DMS79 treated with DMSO at 0.1 percent for 48 hours (cell line): ENCODE measurements around the gene KDM3B.
A peak's percentile ranks its signal among the peaks of the same experiment; 100 is the strongest.

Source experiments
- DNase-seq: peaks from one replicate; lab custom pipeline; 2025; lab: John Stamatoyannopoulos, UW

Gene KDM3B

DNA sequence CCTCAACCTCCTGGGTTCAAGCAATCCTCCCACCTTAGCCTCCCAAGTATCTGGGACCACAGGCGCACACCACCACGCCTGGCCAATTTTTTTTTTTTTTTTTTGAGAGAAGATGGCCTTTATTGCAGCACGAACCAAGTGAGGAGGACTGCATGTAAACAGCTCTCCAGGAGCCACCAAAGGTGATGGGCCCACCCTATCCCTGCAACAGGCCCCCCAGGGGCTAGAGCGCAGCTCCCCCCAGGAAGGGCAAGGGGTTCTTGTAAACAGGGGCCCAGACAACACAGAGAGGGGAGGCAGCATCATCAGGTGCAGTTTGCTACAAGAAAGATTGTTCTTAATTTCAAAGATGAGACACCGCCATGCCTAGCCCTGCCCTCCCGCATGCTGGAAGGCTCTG, 100.2 kb downstream of the KDM3B start:
- DNase-seq: no peak

DNA sequence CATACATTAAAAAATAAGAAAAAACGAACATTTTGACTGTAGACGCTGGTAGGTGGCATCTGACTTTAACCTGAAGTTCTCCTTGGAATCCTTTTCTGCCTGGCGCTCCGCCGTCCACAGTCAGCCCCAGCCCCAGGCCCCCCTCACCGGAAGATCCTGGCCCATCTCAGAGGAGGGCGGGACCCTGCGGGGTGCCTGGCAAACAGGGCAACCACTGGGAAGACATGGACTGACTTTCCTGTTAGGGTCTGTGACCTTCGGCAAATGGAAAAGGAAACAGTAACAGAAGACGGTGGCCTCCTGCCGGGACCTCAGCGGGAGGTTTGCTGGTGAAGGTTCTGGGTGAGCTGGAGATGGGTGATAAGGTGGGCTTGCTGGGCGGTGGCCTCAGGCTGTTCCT, 101.1 kb downstream of the KDM3B start:
- no peak for DNase-seq

DNA sequence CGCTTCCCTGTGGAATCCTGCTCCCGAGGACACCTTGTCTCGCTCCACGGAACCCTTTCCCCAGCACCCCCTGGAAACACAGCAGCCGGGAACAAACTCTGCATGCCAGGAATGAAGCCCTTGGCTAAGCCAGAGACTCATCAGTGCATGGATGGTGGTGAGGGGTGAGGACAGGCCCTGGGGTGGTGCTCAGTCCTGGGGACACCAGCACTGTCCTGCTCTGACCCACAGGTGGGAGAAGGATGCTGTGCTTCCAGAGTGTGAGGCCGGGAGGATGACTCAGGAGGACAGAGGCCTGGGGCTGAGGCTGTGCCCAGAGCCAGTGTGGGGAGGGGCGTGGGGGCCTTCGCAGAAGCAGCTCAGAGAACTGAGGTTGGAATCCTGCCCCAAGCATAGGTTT, 101.6 kb downstream of the KDM3B start:
- no peak for DNase-seq

DNA sequence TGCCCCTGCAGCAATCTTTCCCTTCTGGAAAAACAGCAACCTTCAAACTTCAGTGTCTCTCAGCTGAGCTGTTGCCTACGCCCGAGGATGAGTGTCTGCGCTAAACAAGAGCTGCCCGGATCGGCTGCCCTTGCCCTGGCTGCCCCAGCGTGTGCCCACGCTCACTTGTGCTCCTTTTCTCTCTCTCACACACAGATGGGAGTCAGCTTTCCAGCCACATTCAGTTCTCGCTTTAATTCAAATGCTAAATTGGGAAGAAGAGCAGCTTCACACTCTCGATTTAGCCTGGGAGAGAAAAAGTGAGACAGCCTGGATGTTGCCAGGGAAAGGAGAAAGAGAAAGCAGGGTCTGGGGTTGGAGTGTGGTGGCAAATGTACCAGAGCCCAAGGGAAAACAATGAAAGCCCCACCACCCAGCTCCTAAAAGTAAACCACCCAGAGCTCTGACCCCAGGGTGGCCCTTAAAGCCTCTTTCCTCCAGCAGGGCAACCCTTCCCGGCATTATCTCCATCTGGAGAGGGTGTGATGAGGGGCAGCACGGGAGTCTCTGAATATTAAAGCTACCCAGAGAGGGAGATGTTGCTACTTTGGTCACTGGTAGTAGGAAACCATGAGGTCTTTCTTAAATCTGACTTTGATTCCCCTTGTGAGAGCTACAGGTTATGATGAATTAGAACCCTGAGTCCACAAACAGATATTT, 102.9 kb downstream of the KDM3B start:
- no peak for DNase-seq

DNA sequence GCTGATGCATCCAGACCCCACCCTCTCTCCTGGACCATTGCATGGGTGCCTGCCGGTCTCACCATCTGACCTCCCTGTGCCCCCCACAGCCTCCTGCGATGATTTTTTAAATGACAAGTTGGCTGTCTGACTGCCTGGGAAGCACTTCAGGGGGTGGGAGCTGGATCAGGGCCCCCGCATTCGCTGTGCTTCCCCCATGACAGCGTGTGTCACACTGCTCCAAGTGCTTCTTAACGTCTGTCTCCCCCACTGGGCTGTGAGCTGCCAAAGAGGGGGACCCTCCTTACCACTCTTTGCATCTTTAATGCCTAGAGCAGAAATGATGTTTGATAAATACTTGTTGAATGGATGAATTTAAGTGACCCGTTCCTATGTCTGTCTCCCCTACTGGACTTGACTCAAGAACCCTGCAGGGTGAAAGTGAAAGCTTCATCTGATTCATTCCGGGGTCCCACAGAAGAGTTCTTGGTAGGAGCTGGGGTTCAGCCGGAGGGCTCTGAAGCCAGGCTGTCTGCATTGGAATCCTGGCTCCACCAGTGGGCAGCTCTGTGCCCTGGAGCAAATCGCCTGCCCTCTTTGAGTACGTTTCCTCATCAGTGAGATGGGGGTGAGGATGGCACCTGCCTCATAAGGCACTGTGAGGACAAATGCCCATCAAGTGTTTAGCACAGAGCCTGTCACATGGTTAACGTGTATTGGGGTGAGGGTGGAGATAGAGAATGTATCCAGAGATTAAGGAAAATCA, 105.2 kb downstream of the KDM3B start:
- DNase-seq: no peak

DNA sequence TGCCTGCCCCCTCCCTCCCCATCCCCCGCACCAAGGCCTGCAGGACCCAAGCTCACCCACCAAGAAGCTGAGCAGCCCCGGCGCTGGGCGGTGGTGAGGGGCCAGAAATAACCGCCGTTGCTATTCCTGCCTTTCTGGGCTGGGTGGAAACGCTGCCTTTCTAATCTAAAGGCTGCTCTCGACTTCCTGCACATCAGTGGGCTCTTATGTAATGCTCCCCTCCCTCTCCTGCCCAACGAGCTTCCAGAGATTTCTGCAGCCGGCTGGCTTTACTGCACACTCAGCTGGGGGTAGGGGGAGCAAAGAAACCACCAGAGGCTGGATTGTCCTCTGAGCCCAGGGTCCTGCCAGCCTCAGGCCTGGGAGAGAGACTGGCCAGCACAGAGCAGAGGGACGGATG, 105.9 kb downstream of the KDM3B start:
- no peak for DNase-seq

DNA sequence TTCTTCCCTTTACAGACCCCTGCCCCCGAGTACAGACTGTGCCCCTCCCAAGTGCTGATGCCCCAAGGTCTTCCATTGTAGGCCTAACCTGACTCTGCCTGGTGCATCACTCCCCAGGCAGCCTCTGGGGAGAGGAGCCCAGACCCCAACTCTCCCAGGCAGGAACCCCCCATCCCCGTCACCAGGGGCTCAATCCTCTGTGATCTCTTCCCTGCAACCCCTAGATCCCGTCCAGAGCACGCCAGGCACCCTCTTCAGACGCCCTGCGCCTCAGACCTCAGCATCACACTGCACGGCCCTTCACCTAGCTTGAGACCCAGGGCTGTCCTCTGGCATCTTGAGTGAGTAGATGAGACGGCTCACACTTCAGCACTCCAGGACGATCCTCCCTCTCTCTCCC, 106.4 kb downstream of the KDM3B start:
- DNase-seq: no peak

DNA sequence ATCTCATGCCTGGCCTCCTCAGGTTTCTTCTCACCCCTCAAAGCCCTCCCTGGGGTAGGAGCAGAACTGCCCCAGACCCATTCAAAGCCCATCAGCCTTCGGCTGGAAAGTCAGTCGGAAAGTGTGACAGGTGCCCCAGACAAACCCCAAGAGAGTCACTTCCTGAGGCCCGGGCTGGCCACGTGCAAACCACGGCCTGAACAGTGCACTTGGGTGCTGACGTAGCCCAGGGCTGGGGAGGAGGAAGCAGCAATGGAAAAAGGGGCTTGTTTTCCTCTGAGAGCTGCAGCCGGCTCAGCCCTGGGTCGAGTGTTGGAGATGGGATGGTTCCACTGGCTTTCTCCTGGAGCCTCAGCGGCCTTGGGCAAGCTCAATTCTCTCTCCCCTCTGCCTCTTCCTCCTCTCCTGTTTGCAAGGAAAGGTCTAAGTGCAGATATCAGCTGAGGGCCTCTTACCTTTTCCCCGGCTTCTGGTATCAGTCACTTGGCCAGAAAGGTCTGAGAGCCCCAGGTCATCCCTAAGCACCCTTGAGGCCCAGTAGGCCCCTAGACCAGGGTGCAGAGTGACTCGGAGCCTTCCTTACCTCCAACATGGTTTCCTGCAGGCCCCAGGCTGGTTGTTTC, 106.9 kb downstream of the KDM3B start:
- no peak for DNase-seq

DNA sequence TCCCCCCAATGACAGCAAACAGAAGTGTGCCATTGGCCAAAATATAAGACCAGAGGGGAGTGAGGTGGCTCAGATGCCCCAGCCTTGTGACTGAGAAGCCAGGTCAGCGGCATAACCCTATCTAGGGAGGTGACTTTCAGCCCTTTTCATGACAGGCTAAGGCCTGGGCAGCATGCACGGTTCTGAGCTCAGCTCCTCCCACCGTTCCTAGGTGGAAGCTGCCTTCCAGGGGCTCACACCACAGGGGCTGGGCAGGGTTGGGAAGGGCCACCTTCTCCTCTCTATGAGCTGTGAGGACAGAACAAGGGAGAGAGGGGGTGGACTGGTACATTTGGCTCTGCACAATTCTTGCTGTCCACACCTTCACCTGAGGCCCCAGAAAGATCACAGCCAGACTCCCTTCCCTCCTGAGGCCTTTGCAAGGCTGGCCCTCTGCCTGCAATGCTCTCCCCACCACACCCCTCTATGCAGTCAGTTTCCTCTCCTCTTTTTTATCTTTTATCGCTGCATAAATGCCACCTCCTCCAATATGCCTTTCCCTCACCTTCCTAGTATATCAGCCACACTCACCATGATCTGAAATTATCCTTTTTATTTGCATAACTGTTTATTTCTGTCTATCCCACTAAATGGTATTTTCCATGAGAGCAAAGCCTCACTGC, 107.7 kb downstream of the KDM3B start:
- no peak for DNase-seq

DNA sequence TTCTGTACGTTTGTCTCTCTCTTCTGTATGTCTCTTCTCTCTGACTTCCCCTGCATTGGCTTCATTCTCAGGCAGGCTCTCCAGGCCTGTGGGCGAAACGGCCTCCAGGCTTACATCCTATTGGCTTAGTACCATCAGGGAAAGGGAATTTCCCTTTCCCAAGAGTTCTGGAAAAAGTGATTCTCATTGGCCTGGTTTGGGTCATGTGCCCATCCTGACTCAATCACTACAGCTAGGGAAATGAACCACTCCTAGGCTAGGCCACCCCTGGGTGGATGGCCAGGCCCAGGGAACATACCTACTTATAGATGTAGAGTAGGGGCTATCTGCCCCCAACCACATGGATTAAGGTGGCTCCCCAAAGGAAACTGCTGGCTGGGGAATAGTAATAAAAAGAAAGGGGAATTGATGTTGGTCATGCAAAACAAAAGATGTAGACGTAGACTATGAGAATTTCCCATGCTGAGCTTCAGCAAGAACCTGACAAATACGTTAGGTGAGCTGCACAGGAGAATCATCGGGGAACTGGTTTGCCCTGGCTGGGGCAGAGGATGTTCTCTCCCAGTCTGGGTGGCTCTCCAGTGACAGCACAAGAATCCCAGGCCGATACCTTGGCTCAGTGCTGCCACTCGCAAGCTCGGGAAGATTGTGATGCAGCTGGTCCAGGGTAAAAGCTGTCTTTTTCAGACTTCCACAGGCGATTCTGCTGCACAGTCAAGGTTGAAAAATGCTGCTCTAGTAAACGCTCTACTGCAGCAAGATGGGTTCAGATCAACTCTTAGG, 109.0 kb downstream of the KDM3B start:
- no peak for DNase-seq

DNA sequence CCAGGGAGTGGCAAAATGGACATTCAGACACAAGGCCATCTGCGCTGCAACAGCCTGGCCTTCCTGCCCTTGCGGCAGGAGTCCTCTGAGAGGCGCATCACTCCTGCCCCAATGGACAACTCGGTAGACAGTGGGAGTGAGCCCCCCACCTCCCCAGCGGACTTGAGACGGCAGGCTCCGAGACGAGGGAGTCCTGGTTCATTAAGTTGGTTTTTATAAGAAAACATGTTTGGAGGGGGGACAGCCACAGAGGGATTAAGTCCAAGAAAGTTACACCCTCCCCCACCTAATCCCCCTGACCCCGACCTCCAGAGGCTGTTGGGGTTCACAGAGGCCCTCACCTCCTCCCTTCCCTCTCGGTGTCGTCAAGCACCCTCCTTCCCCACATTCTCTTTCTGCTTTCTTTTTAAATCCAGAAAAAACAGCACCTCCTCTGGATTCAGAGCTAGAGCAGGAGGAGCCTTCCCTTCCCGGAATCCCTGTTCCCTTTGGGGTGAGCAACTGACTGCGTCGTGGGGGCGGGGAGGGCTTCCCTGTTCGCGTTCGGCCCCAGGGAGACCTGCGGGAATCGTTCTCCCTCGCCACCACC, 111.0 kb downstream of the KDM3B start:
- DNase-seq: peak; percentile 47

DNA sequence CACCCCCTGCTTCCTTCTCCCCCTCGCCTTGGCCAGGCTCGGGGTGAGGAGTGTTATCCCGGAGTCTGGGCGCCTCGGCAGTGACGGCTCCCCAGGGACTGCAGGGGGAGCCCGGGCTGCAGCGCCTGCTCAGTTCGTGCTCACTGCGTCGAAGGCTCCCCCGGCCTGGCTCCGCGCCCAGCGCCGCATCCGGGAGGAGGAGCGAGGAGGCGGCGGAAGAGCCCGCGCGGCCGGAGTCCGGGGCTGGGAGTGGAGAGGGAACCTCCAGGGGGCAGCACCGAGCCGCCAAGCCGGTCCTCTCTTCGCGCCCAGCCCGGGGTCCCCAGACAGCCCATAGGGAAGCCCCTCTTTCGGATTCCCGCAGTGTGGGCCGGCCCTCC, 111.5 kb downstream of the KDM3B start:
- DNase-seq: peak; percentile 53

DNA sequence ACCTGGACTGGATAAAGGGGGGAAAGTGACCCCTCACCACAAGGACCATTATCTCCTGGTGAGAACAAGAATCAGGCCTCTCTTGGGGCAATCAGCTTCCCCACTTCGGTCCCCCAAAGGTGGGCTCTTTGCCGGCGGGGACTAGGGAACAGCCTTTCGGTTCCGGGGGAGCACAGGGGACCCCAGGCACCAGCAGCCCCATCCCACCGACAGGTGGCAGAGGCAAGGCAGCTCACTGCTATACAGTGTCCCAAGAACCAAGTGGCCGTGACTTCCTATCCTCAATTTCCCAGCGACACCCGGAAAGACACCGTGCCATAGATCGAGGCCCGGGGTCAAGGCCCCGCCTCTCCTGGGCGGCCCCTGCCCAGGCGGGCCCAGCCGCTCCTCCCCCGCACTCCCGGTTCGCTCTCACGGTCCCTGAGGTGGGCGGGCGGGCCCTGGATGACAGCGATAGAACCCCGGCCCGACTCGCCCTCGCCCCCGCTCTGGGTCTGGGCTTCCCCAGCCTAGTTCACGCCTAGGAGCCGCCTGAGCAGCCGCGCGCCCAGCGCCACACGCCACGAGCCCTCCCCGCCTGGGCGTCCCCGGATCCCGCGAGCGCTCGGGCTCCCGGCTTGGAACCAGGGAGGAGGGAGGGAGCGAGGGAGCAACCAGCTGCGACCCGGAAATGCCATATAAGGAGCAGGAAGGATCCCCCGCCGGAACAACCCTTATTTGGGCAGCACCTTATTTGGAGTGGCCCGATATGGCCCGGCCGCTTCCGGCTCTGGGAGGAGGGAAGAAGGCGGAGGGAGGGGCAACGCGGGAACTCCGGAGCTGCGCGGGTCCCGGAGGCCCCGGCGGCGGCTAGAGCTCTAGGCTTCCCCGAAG, 112.1 kb downstream of the KDM3B start:
- DNase-seq: peak; percentile 75

DNA sequence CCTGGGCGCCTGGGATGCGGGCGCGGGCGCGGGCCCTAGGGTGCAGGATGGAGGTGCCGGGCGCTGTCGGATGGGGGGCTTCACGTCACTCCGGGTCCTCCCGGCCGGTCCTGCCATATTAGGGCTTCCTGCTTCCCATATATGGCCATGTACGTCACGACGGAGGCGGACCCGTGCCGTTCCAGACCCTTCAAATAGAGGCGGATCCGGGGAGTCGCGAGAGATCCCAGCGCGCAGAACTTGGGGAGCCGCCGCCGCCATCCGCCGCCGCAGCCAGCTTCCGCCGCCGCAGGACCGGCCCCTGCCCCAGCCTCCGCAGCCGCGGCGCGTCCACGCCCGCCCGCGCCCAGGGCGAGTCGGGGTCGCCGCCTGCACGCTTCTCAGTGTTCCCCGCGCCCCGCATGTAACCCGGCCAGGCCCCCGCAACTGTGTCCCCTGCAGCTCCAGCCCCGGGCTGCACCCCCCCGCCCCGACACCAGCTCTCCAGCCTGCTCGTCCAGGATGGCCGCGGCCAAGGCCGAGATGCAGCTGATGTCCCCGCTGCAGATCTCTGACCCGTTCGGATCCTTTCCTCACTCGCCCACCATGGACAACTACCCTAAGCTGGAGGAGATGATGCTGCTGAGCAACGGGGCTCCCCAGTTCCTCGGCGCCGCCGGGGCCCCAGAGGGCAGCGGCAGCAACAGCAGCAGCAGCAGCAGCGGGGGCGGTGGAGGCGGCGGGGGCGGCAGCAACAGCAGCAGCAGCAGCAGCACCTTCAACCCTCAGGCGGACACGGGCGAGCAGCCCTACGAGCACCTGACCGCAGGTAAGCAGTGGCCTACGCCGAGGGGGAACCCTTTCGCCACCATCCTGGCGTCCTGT, 113.0 kb downstream of the KDM3B start, which contains the start of gene EGR1:
TSS of gene EGR1 (plus strand) at position 219 of the 864 bp plus-strand sequence. CDS start at position 502, 283 bp downstream.
- DNase-seq: peak; percentile 72

DNA sequence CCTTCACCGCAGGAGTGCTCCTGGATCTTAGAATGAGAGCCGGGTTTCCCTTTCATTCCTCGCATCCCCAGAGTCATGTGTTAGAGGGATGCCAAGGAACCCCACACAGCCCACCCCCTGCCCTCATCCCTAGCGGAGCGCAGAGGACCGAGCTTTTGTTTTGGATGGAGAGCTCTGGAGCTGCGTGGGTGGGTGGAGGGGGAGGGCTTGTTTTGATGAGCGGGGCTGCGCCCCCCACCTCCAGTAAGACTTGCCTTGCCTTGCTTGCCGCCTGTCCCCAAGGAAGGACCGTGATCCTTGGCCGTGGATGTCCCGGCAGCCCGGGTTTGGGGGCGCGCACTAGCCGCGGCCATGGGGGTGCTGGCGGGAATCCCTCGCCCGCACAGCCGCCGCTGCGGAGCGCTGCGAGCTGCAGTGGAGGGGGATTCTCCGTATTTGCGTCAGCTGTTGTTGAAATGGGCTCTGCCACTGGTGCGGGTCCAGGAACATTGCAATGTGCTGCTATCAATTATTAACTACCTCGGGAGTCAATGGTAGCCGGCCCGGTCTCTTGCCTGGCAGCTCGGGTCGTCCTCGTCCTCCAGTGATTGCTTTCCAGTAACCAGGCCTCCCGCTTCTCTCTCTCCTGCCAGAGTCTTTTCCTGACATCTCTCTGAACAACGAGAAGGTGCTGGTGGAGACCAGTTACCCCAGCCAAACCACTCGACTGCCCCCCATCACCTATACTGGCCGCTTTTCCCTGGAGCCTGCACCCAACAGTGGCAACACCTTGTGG, 113.8 kb downstream of the KDM3B start:
- DNase-seq: no peak

DNA sequence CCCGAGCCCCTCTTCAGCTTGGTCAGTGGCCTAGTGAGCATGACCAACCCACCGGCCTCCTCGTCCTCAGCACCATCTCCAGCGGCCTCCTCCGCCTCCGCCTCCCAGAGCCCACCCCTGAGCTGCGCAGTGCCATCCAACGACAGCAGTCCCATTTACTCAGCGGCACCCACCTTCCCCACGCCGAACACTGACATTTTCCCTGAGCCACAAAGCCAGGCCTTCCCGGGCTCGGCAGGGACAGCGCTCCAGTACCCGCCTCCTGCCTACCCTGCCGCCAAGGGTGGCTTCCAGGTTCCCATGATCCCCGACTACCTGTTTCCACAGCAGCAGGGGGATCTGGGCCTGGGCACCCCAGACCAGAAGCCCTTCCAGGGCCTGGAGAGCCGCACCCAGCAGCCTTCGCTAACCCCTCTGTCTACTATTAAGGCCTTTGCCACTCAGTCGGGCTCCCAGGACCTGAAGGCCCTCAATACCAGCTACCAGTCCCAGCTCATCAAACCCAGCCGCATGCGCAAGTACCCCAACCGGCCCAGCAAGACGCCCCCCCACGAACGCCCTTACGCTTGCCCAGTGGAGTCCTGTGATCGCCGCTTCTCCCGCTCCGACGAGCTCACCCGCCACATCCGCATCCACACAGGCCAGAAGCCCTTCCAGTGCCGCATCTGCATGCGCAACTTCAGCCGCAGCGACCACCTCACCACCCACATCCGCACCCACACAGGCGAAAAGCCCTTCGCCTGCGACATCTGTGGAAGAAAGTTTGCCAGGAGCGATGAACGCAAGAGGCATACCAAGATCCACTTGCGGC, 114.6 kb downstream of the KDM3B start:
- no peak for DNase-seq

DNA sequence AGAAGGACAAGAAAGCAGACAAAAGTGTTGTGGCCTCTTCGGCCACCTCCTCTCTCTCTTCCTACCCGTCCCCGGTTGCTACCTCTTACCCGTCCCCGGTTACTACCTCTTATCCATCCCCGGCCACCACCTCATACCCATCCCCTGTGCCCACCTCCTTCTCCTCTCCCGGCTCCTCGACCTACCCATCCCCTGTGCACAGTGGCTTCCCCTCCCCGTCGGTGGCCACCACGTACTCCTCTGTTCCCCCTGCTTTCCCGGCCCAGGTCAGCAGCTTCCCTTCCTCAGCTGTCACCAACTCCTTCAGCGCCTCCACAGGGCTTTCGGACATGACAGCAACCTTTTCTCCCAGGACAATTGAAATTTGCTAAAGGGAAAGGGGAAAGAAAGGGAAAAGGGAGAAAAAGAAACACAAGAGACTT, 115.2 kb downstream of the KDM3B start:
- DNase-seq: no peak
